GM15510 (cell line): ENCODE data around the gene RHPN2.

Source experiments
- POLR2A ChIP-seq: IDR thresholded peaks from 3 replicates; pipeline ENCODE4 v1.6.1; 2011; ENCODE audit warnings: borderline replicate concordance; ENCODE audit not compliant: insufficient read length; ENCODE audit errors: extremely low read depth

Gene RHPN2

GRCh38 chr19:33064792-33065550 is at the start of gene RHPN2:
TSS of gene RHPN2 (minus strand) at chr19:33064888. CDS start at chr19:33064852, 36 bp downstream.
- TF ChIP-seq POLR2A, result peak; percentile 53

GRCh38 chr19:33114312-33114711 is 49.6 kb upstream of the RHPN2 start:
- TF ChIP-seq POLR2A, result no peak

GRCh38 chr19:33111587-33111986 is 46.9 kb upstream of the RHPN2 start:
- no peak for TF ChIP-seq POLR2A

GRCh38 chr19:33110137-33110910 is 45.6 kb upstream of the RHPN2 start:
- TF ChIP-seq POLR2A, result no peak

GRCh38 chr19:33108161-33108560 is 43.5 kb upstream of the RHPN2 start:
- no peak for TF ChIP-seq POLR2A

GRCh38 chr19:33102893-33103292 is 38.2 kb upstream of the RHPN2 start:
- no peak for TF ChIP-seq POLR2A

GRCh38 chr19:33100894-33101644 is 36.4 kb upstream of the RHPN2 start:
- no peak for TF ChIP-seq POLR2A

- TF ChIP-seq POLR2A, result no peak
Observed at GRCh38 chr19:33098055-33098534, 33.4 kb upstream of the RHPN2 start.

- TF ChIP-seq POLR2A, result no peak
Observed at GRCh38 chr19:33096005-33096404, 31.3 kb upstream of the RHPN2 start.

GRCh38 chr19:33094436-33095067 is 29.9 kb upstream of the RHPN2 start:
- TF ChIP-seq POLR2A, result no peak

- TF ChIP-seq POLR2A, result no peak
Observed at GRCh38 chr19:33093420-33094210, 28.9 kb upstream of the RHPN2 start.

- TF ChIP-seq POLR2A, result no peak
Observed at GRCh38 chr19:33090179-33090578, 25.5 kb upstream of the RHPN2 start.

- no peak for TF ChIP-seq POLR2A
Observed at GRCh38 chr19:33089010-33089409, 24.3 kb upstream of the RHPN2 start.

- no peak for TF ChIP-seq POLR2A
Observed at GRCh38 chr19:33086955-33087354, 22.3 kb upstream of the RHPN2 start.
